Suprapubic skin (tissue), 4 donors: ENCODE data around the gene SEPTIN3.

Experiments
- CTCF ChIP-seq, 2 donors: fragments of 200-600 bp in 1 of 2; fragments of 450-650 bp in 1 of 2; sonication (generic) in 1 of 2; IDR thresholded peaks; one replicate each; pipeline ENCODE4 v1.5.1; 2016 to 2019; ENCODE audit warnings: antibody characterized with exemption in 2 of 2, mild to moderate bottlenecking in 1 of 2, moderate library complexity in 1 of 2
- EP300 ChIP-seq: sonication (generic); formaldehyde crosslinking; IDR thresholded peaks from one replicate; pipeline ENCODE4 v1.6.1; 2017; ENCODE audit warnings: antibody characterized with exemption
- POLR2A ChIP-seq, 2 donors: fragments of 450-650 bp; IDR thresholded peaks; one replicate each; pipeline ENCODE4 v1.6.1; 2017; ENCODE audit warnings: antibody characterized with exemption in 2 of 2, mild to moderate bottlenecking in 2 of 2, moderate library complexity in 2 of 2
- POLR2AphosphoS5 ChIP-seq, 3 donors: sonication (generic); formaldehyde crosslinking; IDR thresholded peaks; one replicate each; pipeline ENCODE4 v1.6.1; 2017; ENCODE audit warnings: antibody characterized with exemption in 3 of 3

GRCh38 chr22:42007922-42008321, 38.7 kb downstream of the SEPTIN3 start:
- no peak for TF ChIP-seq POLR2A (IDR thresholded peaks at IDR 0.05)
- TF ChIP-seq CTCF (IDR thresholded peaks at IDR 0.05): no peak
- no peak for TF ChIP-seq POLR2AphosphoS5 (IDR thresholded peaks at IDR 0.05)
- TF ChIP-seq EP300: no peak
